ENCODE results near the gene PTPRM. TPM values are rescaled to one million over a fixed set of nuclear protein-coding genes. Genes with fewer than 3 reads are reported as not detected.

Gene PTPRM
- total RNA-seq, 1 experiment from 2014 or later = 11.1 TPM

DNA sequence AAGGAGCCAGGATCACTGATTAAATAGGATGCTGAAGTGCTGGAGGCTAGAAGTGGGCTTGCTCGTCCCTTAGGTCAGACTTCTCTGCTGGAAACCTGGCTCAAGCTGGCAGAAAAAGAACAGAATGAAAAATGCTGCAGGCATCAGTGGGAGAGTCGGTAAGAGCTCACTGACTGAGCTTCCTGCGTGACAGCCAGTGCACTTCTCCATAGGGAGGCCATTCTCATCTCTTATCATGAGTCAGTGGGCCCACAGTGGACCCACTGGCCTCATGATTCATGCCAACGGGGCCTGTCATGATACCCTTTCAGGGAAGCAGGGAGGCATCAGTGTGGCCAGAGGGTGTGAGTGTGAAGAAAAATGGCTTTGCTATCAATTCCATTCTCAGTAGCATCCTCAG lies 498.2 kb downstream of the PTPRM start (continued):
- TF ChIP-seq CBFB (CRISPR knock-in tag; IDR thresholded peaks at IDR 0.05; ENCODE audit: low read depth) (no peak), NFE2L1 (CRISPR knock-in tag; IDR thresholded peaks at IDR 0.05) (no peak)

DNA sequence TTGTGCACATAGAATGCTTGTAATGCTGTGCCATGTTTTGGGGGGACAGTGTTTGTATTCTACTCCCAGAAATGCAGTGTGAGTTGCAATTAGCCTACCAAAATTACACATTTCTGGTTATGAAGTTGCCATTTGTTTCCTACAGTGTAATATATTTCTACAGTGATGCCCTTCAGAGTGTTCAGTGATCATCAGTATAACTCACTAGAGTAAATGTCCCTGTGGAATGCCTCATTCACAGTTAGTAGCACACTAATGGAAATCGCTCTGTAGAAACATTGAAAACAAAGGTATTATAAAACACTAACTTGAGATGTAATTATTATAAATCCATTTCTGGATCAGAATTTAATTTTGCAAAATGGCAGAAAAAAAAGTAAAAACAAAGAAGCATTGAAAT lies 498.7 kb downstream of the PTPRM start:
- no peaks in the 10 kb centered on the region for H3K9me3 Mint-ChIP-seq
- peaks cover 32% of the 10 kb centered on the region for H3K4me1 Mint-ChIP-seq
- ATAC-seq (no peak), DNase-seq (ENCODE audit: low spot score) (no peak)
- no peak overlapping the region for H3K4me3 Mint-ChIP-seq
- TF ChIP-seq, protein P1, sequence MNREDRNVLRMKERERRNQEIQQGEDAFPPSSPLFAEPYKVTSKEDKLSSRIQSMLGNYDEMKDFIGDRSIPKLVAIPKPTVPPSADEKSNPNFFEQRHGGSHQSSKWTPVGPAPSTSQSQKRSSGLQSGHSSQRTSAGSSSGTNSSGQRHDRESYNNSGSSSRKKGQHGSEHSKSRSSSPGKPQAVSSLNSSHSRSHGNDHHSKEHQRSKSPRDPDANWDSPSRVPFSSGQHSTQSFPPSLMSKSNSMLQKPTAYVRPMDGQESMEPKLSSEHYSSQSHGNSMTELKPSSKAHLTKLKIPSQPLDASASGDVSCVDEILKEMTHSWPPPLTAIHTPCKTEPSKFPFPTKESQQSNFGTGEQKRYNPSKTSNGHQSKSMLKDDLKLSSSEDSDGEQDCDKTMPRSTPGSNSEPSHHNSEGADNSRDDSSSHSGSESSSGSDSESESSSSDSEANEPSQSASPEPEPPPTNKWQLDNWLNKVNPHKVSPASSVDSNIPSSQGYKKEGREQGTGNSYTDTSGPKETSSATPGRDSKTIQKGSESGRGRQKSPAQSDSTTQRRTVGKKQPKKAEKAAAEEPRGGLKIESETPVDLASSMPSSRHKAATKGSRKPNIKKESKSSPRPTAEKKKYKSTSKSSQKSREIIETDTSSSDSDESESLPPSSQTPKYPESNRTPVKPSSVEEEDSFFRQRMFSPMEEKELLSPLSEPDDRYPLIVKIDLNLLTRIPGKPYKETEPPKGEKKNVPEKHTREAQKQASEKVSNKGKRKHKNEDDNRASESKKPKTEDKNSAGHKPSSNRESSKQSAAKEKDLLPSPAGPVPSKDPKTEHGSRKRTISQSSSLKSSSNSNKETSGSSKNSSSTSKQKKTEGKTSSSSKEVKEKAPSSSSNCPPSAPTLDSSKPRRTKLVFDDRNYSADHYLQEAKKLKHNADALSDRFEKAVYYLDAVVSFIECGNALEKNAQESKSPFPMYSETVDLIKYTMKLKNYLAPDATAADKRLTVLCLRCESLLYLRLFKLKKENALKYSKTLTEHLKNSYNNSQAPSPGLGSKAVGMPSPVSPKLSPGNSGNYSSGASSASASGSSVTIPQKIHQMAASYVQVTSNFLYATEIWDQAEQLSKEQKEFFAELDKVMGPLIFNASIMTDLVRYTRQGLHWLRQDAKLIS (CRISPR knock-in tag; IDR thresholded peaks at IDR 0.05; ENCODE audit: borderline replicate concordance) = no peak
- ChIA-PET CTCF (no interaction called here), POLR2A (no interaction called here)
- H3K36me3 Mint-ChIP-seq = 0 out of 2 replicates have a peak, but pooled peaks cover 3% of the 10 kb centered on the region
- H3K27ac Mint-ChIP-seq = peak overlapping the region; percentile 63; the same call in 1 of the 2 replicates
- H3K27me3 Mint-ChIP-seq (ENCODE audit: low read depth) = no peaks in the 10 kb centered on the region

DNA sequence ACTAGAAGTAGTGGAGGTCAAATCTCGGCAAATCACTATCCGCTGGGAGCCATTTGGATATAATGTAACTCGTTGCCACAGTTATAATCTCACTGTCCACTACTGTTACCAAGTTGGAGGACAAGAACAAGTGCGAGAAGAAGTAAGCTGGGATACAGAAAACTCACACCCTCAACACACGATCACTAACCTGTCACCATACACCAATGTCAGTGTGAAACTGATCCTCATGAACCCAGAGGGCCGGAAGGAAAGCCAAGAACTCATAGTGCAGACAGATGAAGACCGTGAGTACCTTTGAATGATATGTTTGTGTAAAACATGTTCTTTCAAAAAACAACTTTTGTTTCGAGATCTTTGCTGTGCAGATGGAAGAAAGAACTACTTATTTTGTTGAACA lies 502.6 kb downstream of the PTPRM start:
- H3K4me1 Mint-ChIP-seq = peaks cover 31% of the 10 kb centered on the region

More for the DNA sequence above, 502.6 kb downstream of the PTPRM start:
- Mint-ChIP-seq H3K27ac (no peak overlapping the region), H3K36me3 (0 out of 2 replicates have a peak, but pooled peaks cover 3% of the 10 kb centered on the region), H3K4me3 (no peak overlapping the region), H3K9me3 (no peaks in the 10 kb centered on the region), H3K27me3 (ENCODE audit: low read depth) (no peaks in the 10 kb centered on the region)
- TF ChIP-seq ELF4 (CRISPR knock-in tag; IDR thresholded peaks at IDR 0.05; ENCODE audit: low read depth) = no peak
- TF ChIP-seq ZNF396 (CRISPR knock-in tag; IDR thresholded peaks at IDR 0.05; ENCODE audit: borderline replicate concordance) = no peak
- TF ChIP-seq SOX15 (CRISPR knock-in tag; IDR thresholded peaks at IDR 0.05) = no peak
- TF ChIP-seq MXD4 (CRISPR knock-in tag; IDR thresholded peaks at IDR 0.05; ENCODE audit: borderline replicate concordance) = no peak
- TF ChIP-seq, protein P2, sequence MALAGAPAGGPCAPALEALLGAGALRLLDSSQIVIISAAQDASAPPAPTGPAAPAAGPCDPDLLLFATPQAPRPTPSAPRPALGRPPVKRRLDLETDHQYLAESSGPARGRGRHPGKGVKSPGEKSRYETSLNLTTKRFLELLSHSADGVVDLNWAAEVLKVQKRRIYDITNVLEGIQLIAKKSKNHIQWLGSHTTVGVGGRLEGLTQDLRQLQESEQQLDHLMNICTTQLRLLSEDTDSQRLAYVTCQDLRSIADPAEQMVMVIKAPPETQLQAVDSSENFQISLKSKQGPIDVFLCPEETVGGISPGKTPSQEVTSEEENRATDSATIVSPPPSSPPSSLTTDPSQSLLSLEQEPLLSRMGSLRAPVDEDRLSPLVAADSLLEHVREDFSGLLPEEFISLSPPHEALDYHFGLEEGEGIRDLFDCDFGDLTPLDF (CRISPR knock-in tag; IDR thresholded peaks at IDR 0.05) = no peak
- TF ChIP-seq, protein P3, sequence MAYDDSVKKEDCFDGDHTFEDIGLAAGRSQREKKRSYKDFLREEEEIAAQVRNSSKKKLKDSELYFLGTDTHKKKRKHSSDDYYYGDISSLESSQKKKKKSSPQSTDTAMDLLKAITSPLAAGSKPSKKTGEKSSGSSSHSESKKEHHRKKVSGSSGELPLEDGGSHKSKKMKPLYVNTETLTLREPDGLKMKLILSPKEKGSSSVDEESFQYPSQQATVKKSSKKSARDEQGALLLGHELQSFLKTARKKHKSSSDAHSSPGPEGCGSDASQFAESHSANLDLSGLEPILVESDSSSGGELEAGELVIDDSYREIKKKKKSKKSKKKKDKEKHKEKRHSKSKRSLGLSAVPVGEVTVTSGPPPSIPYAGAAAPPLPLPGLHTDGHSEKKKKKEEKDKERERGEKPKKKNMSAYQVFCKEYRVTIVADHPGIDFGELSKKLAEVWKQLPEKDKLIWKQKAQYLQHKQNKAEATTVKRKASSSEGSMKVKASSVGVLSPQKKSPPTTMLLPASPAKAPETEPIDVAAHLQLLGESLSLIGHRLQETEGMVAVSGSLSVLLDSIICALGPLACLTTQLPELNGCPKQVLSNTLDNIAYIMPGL (CRISPR knock-in tag; IDR thresholded peaks at IDR 0.05) = no peak
- TF ChIP-seq, protein P4, sequence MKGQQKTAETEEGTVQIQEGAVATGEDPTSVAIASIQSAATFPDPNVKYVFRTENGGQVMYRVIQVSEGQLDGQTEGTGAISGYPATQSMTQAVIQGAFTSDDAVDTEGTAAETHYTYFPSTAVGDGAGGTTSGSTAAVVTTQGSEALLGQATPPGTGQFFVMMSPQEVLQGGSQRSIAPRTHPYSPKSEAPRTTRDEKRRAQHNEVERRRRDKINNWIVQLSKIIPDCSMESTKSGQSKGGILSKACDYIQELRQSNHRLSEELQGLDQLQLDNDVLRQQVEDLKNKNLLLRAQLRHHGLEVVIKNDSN (CRISPR knock-in tag; IDR thresholded peaks at IDR 0.05) = no peak
- TF ChIP-seq, protein P5, sequence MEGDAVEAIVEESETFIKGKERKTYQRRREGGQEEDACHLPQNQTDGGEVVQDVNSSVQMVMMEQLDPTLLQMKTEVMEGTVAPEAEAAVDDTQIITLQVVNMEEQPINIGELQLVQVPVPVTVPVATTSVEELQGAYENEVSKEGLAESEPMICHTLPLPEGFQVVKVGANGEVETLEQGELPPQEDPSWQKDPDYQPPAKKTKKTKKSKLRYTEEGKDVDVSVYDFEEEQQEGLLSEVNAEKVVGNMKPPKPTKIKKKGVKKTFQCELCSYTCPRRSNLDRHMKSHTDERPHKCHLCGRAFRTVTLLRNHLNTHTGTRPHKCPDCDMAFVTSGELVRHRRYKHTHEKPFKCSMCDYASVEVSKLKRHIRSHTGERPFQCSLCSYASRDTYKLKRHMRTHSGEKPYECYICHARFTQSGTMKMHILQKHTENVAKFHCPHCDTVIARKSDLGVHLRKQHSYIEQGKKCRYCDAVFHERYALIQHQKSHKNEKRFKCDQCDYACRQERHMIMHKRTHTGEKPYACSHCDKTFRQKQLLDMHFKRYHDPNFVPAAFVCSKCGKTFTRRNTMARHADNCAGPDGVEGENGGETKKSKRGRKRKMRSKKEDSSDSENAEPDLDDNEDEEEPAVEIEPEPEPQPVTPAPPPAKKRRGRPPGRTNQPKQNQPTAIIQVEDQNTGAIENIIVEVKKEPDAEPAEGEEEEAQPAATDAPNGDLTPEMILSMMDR (IDR thresholded peaks at IDR 0.05) = no peak
- TF ChIP-seq MYBL2 (CRISPR knock-in tag; IDR thresholded peaks at IDR 0.05) = no peak
- TF ChIP-seq SP1 (CRISPR knock-in tag; conservative IDR thresholded peaks at IDR 0.05) = no peak
- TF ChIP-seq ZNF219 (CRISPR knock-in tag; IDR thresholded peaks at IDR 0.05; ENCODE audit: borderline replicate concordance) = no peak
- no peak for TF ChIP-seq ZNF263 (CRISPR knock-in tag; IDR thresholded peaks at IDR 0.05; ENCODE audit: low read depth)
- no peak for TF ChIP-seq NFYB (CRISPR knock-in tag; conservative IDR thresholded peaks at IDR 0.05; ENCODE audit: low read depth)
- no peak for TF ChIP-seq SMAD3 (CRISPR knock-in tag; IDR thresholded peaks at IDR 0.05; ENCODE audit: borderline replicate concordance)
- TF ChIP-seq, protein P6, sequence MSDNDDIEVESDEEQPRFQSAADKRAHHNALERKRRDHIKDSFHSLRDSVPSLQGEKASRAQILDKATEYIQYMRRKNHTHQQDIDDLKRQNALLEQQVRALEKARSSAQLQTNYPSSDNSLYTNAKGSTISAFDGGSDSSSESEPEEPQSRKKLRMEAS (CRISPR knock-in tag; IDR thresholded peaks at IDR 0.05) = no peak
- TF ChIP-seq FOXK1 (CRISPR knock-in tag; IDR thresholded peaks at IDR 0.05) = no peak
- no peak for TF ChIP-seq SMAD4 (CRISPR knock-in tag; IDR thresholded peaks at IDR 0.05)
- TF ChIP-seq RORB (CRISPR knock-in tag; IDR thresholded peaks at IDR 0.05) = no peak
- TF ChIP-seq, protein P7, sequence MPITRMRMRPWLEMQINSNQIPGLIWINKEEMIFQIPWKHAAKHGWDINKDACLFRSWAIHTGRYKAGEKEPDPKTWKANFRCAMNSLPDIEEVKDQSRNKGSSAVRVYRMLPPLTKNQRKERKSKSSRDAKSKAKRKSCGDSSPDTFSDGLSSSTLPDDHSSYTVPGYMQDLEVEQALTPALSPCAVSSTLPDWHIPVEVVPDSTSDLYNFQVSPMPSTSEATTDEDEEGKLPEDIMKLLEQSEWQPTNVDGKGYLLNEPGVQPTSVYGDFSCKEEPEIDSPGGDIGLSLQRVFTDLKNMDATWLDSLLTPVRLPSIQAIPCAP (CRISPR knock-in tag; IDR thresholded peaks at IDR 0.05) = no peak
- POLR2A ChIA-PET = no interaction called here
- CTCF ChIA-PET = no interaction called here
- ATAC-seq (no peak), DNase-seq (ENCODE audit: low spot score) (no peak)
